MV-4-11 (cell line): ENCODE results near the gene OPCML.

Experiments used
- DNase-seq: peaks from one replicate; lab custom pipeline; 2025; lab: John Stamatoyannopoulos, UW

The OPCML gene

GRCh38 chr11:132472411-132473172, 1059.7 kb downstream of the OPCML start:
- DNase-seq = no peak

GRCh38 chr11:132471466-132471865, 1060.8 kb downstream of the OPCML start:
- no peak for DNase-seq

- no peak for DNase-seq
These were observed 1065.3 kb downstream of the OPCML start for GRCh38 chr11:132466983-132467382.

- DNase-seq = no peak
These were observed 1067.4 kb downstream of the OPCML start for GRCh38 chr11:132464939-132465338.

GRCh38 chr11:132464003-132464342, 1068.3 kb downstream of the OPCML start:
- DNase-seq = no peak

- DNase-seq = no peak
These were observed 1068.9 kb downstream of the OPCML start for GRCh38 chr11:132463295-132464002.

- no peak for DNase-seq
These were observed 1072.6 kb downstream of the OPCML start for GRCh38 chr11:132459736-132460135.

- no peak for DNase-seq
These were observed 1074.9 kb downstream of the OPCML start for GRCh38 chr11:132457445-132457844.

- DNase-seq = no peak
These were observed 1075.5 kb downstream of the OPCML start for GRCh38 chr11:132456751-132457328.

- DNase-seq = no peak
These were observed 1077.3 kb downstream of the OPCML start for GRCh38 chr11:132455044-132455443.

- no peak for DNase-seq
These were observed 1078.9 kb downstream of the OPCML start for GRCh38 chr11:132453406-132453805.

- no peak for DNase-seq
These were observed 1079.7 kb downstream of the OPCML start for GRCh38 chr11:132452616-132453015.

- no peak for DNase-seq
These were observed 1080.2 kb downstream of the OPCML start for GRCh38 chr11:132451942-132452601.

- peak; percentile 54 for DNase-seq
These were observed 1081.7 kb downstream of the OPCML start for GRCh38 chr11:132450631-132451030.

GRCh38 chr11:132448334-132448995, 1083.8 kb downstream of the OPCML start:
- peak; percentile 27 for DNase-seq

- no peak for DNase-seq
These were observed 1084.5 kb downstream of the OPCML start for GRCh38 chr11:132447761-132448160.

- no peak for DNase-seq
These were observed 1086.4 kb downstream of the OPCML start for GRCh38 chr11:132445859-132446291.

GRCh38 chr11:132444911-132445310, 1087.4 kb downstream of the OPCML start:
- no peak for DNase-seq

- no peak for DNase-seq
These were observed 1092.5 kb downstream of the OPCML start for GRCh38 chr11:132439711-132440255.

- DNase-seq = no peak
These were observed 1093.9 kb downstream of the OPCML start for GRCh38 chr11:132438418-132438817.

GRCh38 chr11:132430429-132431062, 1101.8 kb downstream of the OPCML start:
- DNase-seq = no peak
